ENCODE measurements around the gene CLEC4M.
"Not testable (repeated sequence)": the region's sequence is repeated elsewhere in the genome, so short reads cannot be mapped to it uniquely, and the experiment has no call there.

- not testable (repeated sequence) for TF ChIP-seq CTCF (IDR thresholded peaks at IDR 0.05); ZFX (IDR thresholded peaks at IDR 0.05; ENCODE audit: borderline replicate concordance)
Measured at GRCh38 chr19:7764157-7764556, 1.1 kb downstream of the CLEC4M start.
